Uterus (tissue), 4 donors: ENCODE data around the gene BACE2. TPM values are rescaled to one million over a fixed set of nuclear protein-coding genes. Genes with fewer than 3 reads are reported as not detected.

Source experiments
- DNase-seq, 2 donors: peaks; one replicate each; pipeline ENCODE4 v3.0.0-alpha.2; 2019 to 2020
- H3K27ac ChIP-seq, 2 donors: fragments of 200-600 bp; sonication (generic); 1 replicate in 1 of 2; 2 replicates in 1 of 2; pipeline ENCODE4 v1.5.1; 2016 to 2018
- H3K27me3 ChIP-seq, 2 donors: fragments of 200-600 bp; sonication (generic); one replicate each; pipeline ENCODE4 v1.5.1; 2018 to 2019; ENCODE audit warnings: control low read depth in 1 of 2
- H3K36me3 ChIP-seq, 2 donors: fragments of 200-600 bp; sonication (generic); one replicate each; pipeline ENCODE4 v1.5.1; 2019; ENCODE audit warnings: control low read depth in 1 of 2
- H3K4me1 ChIP-seq, 2 donors: fragments of 200-600 bp; sonication (generic); one replicate each; pipeline ENCODE4 v1.5.1; 2018 to 2019; ENCODE audit warnings: control low read depth in 1 of 2
- H3K4me3 ChIP-seq, 2 donors: fragments of 200-600 bp; sonication (generic); 1 replicate in 1 of 2; 2 replicates in 1 of 2; pipeline ENCODE4 v1.5.1; 2018 to 2019; ENCODE audit warnings: mild to moderate bottlenecking in 1 of 2
- H3K9me3 ChIP-seq, 2 donors: fragments of 200-600 bp; sonication (generic); one replicate each; pipeline ENCODE4 v1.5.1; 2019; ENCODE audit warnings: control low read depth in 1 of 2
- POLR2A ChIP-seq, 2 donors: fragments of 450-650 bp; IDR thresholded peaks; one replicate each; pipeline ENCODE4 v1.6.1; 2016; ENCODE audit warnings: antibody characterized with exemption in 2 of 2, mild to moderate bottlenecking in 1 of 2, moderate library complexity in 1 of 2
- intact Hi-C: fragments of 100-400 bp; cut with DNase I; formaldehyde crosslinking; loops from one replicate; pipeline ENCODE4 v1.15.1; 2023; ENCODE audit warnings: low total_unique reads
- total RNA-seq, 4 donors: library from RNA; depleted of rRNA in 3 of 4; stranded (reverse); fragments of >200 nt in 3 of 4; gene quantifications; one replicate each; pipeline versions ENCODE4 v1.1.0 to v1.2.4, GENCODE V29; 2014 to 2023
- TF ChIP-seq, protein P1 (sequence below), 4 experiments: fragments of 200-600 bp in 2 of 4; fragments of 450-650 bp in 2 of 4; sonication (generic) in 2 of 4; IDR thresholded peaks; one replicate each; pipeline ENCODE4 v1.5.1; 2016 to 2019; ENCODE audit warnings: antibody characterized with exemption in 4 of 4, mild to moderate bottlenecking in 2 of 4, moderate library complexity in 1 of 4
- donor health status: DM: yes; HTN: yes; CAD: no.

BACE2 gene
- total RNA-seq, 4 donors from 2014 or later = 22.8 to 98.8 (median 76.5) TPM

DNA sequence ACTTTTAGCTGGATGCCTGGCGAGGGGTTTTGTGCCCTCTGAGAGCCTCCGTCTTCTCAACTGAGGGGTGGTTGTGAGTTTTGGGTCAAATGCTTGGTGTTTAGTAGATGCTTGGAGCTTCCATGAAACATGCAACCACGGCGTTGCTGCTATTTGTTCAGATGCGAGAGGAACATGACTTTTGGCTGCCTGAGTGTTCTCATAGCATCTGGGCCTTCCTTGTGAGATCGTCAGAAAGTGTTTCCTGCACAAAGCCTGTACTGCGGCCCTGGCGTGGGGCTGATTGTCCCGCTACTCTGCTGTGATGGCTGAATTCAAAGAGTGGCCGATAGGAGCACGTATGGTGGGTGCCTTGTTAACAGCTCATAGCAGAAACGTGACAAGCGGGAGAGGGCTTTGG lies 78.8 kb downstream of the BACE2 start:
- TF ChIP-seq, protein P1, sequence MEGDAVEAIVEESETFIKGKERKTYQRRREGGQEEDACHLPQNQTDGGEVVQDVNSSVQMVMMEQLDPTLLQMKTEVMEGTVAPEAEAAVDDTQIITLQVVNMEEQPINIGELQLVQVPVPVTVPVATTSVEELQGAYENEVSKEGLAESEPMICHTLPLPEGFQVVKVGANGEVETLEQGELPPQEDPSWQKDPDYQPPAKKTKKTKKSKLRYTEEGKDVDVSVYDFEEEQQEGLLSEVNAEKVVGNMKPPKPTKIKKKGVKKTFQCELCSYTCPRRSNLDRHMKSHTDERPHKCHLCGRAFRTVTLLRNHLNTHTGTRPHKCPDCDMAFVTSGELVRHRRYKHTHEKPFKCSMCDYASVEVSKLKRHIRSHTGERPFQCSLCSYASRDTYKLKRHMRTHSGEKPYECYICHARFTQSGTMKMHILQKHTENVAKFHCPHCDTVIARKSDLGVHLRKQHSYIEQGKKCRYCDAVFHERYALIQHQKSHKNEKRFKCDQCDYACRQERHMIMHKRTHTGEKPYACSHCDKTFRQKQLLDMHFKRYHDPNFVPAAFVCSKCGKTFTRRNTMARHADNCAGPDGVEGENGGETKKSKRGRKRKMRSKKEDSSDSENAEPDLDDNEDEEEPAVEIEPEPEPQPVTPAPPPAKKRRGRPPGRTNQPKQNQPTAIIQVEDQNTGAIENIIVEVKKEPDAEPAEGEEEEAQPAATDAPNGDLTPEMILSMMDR (IDR thresholded peaks at IDR 0.05) = no peak
- TF ChIP-seq POLR2A (IDR thresholded peaks at IDR 0.05) = no peak
- intact Hi-C loops = no loop called here

DNA sequence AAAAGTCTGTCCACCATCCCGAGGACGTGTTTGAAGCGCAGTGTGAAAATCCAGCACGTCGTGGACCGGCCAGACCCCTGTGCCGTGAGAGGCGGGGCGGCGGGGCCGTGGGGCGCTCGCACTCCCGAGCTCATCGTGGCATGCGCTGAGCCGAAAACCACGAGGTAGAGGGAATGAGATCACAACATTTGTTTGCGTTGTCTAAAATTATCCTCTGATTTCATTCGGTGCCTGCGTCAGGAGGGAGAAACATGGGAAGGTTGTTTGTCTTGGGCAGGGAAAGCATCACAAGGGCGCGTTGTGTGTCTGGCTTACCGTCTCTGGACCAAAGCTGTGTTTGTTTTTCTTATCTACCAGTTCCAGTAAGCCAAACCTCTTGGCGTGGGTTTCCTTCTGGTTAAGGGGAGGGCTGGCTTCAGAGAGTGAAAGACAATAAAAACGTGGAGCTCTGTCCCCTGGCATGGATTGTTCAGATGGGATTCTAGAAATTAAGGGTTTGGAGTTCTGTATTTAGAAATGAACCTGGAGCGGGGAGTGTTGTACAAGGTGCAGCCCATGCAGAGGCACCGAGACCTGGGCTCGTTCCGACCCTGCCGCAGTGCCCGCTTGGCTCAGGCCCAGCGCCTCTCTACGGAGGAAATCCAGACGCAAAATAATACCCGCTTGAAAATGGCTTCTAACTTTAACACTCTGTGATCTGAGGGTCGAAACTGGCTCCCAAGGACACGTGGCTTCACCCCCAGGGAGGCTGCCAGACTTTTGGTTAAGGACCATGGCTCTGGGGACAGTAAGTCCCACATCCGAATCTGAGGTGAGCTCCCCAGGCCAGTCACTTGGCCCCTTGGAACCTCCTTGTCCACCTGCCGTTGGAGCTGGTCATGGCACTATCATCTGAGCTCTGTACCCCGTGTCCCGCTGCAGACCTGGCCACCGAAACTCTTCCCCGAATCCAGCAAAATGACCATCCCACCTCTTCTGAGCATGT lies 79.9 kb downstream of the BACE2 start:
- TF ChIP-seq, protein P1 (IDR thresholded peaks at IDR 0.05) = no peak
- TF ChIP-seq POLR2A (IDR thresholded peaks at IDR 0.05) = no peak
- H3K9me3 ChIP-seq = no peaks in the 10 kb centered on the region
- no peak overlapping the region for H3K4me3 ChIP-seq
- H3K27ac ChIP-seq = peak overlapping the region in 1 of 2 donors; percentile 57
- intact Hi-C loops = no loop called here
- no peaks in the 10 kb centered on the region for H3K4me1 ChIP-seq
- DNase-seq = no peak
- no peaks in the 10 kb centered on the region for H3K36me3 ChIP-seq
- H3K27me3 ChIP-seq = no peaks in the 10 kb centered on the region

More for the DNA sequence above, 78.8 kb downstream of the BACE2 start:
- DNase-seq = no peak
- no peaks in the 10 kb centered on the region for H3K9me3 ChIP-seq
- H3K27me3 ChIP-seq = no peaks in the 10 kb centered on the region
- peak overlapping the region in 1 of 2 donors; percentile 57 for H3K27ac ChIP-seq
- H3K4me1 ChIP-seq = no peaks in the 10 kb centered on the region
- H3K4me3 ChIP-seq = no peak overlapping the region
- no peaks in the 10 kb centered on the region for H3K36me3 ChIP-seq

DNA sequence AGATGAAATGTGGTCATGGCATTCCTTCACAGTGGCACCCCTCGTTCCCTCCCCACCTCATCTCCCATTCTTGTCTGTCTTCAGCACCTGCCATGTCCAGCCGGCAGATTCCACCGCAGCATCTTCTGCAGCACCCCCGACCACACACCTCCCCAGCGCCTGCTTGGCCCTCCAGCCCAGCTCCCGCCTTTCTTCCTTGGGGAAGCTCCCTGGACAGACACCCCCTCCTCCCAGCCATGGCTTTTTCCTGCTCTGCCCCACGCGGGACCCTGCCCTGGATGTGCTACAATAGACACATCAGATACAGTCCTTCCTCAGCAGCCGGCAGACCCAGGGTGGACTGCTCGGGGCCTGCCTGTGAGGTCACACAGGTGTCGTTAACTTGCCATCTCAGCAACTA lies 81.5 kb downstream of the BACE2 start:
- Histone ChIP-seq H3K9me3 (peaks cover 0 to 11% of the 10 kb centered on the region in 2 donors), H3K36me3 (no peaks in the 10 kb centered on the region), H3K4me3 (no peak overlapping the region), H3K4me1 (no peaks in the 10 kb centered on the region), H3K27ac (peak overlapping the region in 1 of 2 donors; percentile 63), H3K27me3 (no peaks in the 10 kb centered on the region)
- TF ChIP-seq POLR2A (IDR thresholded peaks at IDR 0.05) = no peak
- TF ChIP-seq, protein P1 (IDR thresholded peaks at IDR 0.05) = no peak
- no peak for DNase-seq
- intact Hi-C loops = no loop called here

DNA sequence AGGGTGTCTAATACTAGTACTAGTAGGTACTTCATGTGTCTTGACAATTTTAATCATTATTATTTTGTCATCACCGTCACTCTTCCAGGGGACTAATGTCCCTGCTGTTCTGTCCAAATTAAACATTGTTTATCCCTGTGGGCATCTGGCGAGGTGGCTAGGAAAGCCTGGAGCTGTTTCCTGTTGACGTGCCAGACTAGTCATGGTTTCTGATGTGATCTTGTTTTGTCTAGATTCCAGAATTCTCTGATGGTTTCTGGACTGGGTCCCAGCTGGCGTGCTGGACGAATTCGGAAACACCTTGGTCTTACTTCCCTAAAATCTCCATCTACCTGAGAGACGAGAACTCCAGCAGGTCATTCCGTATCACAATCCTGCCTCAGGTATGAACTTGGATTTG lies 82.6 kb downstream of the BACE2 start:
- no peaks in the 10 kb centered on the region for H3K36me3 ChIP-seq
- H3K4me1 ChIP-seq = no peaks in the 10 kb centered on the region
- TF ChIP-seq, protein P1 (IDR thresholded peaks at IDR 0.05) = no peak
- TF ChIP-seq POLR2A (IDR thresholded peaks at IDR 0.05) = no peak

DNA sequence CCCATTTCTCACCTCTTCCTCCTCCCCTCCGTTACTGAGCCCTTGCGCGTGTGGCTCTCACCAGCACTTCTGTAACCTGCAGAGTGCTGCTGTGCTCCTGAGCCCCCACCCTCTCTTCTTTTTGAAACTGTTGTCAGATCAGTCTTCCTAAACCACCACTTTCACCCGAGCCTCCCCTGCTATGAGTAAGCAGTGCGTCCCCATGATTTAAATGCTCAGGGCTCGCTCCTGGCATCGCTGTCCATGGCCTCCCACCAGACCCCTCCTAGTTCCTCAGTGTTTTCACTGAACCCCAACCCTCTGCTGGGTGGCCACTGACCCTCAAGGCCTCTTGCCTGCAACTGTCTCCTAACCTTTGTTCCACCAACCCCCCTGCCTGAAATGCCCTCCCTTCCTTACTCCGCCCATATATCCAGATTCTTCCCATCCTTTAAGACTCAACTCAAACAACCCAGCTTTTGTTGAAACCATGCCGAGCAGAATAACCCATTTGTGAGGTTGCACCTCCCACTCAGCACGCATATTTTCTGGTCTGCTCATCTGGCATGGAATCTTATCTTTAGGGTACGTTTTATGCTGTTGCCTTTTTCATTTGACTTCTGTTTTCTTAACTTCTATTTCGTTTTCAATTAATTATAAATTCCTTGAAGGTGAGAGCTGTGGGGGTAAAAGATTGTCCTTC lies 84.1 kb downstream of the BACE2 start:
- no peaks in the 10 kb centered on the region for H3K27me3 ChIP-seq
- no peaks in the 10 kb centered on the region for H3K36me3 ChIP-seq
- intact Hi-C loops = no loop called here
- H3K4me3 ChIP-seq = no peak overlapping the region
- TF ChIP-seq, protein P1 (IDR thresholded peaks at IDR 0.05) = no peak
- H3K9me3 ChIP-seq = peaks cover 0 to 11% of the 10 kb centered on the region in 2 donors
- DNase-seq = no peak
- H3K4me1 ChIP-seq = no peaks in the 10 kb centered on the region
- no peak overlapping the region for H3K27ac ChIP-seq

More for the DNA sequence above, 82.6 kb downstream of the BACE2 start:
- no peak for DNase-seq
- H3K9me3 ChIP-seq = peaks cover 0 to 11% of the 10 kb centered on the region in 2 donors
- peak overlapping the region in 1 of 2 donors; percentile 66 for H3K27ac ChIP-seq
- H3K4me3 ChIP-seq = no peak overlapping the region
- no peaks in the 10 kb centered on the region for H3K27me3 ChIP-seq
- intact Hi-C loops = no loop called here
